Stimulated activated CD8-positive, alpha-beta memory T cell treated with anti-CD3 and anti-CD28 coated beads, Interleukin-7, amount 100 ng/mL, for 1 hour (primary cell): ENCODE results near the gene COL28A1.
"Not testable (repeated sequence)": the region's sequence is repeated elsewhere in the genome, so short reads cannot be mapped to it uniquely, and the experiment has no call there.

Experiments
- DNase-seq, 2 donors: peaks; one replicate each; pipeline ENCODE4 v3.0.0-alpha.2; 2020; ENCODE audit warnings: low read depth in 2 of 2

The COL28A1 gene

DNA sequence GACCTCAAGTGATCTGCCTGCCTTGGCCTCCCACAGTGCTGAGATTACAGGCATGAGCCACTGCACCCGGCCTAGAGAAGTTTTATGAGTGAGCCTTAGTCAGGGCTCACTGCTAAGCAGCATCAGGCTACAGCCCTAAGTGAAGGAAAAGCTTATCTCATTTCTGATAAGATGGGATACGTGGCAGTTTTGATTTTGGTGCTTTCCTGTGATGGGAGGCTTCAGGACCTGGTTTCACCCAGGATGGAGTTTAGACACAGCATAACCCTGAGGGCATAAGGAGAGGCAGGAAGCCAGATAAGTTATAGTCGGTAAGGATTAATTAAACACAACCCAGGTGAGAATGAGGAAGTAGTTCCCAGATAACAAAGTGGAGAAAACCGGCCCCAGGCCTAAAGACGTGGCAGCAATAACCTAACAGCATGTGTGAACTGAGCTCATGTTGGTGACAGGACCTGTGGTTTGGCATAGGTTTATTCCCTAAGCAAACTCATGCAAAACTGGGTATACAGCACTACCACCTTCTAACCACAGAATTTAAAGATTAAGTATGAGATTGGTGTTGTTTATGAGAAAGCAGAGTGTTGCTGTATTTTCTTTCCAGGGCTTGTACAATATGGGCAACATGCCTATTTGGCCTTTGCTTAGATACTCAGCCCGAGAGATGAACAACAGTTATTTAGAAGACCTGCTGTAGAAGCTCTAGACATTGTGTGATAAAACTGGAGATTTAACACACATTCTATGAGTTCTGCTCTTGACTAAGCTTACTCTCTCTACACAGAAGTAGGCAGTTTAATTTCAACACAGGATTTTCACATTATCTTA, 119.4 kb downstream of the COL28A1 start:
- no peak for DNase-seq

DNA sequence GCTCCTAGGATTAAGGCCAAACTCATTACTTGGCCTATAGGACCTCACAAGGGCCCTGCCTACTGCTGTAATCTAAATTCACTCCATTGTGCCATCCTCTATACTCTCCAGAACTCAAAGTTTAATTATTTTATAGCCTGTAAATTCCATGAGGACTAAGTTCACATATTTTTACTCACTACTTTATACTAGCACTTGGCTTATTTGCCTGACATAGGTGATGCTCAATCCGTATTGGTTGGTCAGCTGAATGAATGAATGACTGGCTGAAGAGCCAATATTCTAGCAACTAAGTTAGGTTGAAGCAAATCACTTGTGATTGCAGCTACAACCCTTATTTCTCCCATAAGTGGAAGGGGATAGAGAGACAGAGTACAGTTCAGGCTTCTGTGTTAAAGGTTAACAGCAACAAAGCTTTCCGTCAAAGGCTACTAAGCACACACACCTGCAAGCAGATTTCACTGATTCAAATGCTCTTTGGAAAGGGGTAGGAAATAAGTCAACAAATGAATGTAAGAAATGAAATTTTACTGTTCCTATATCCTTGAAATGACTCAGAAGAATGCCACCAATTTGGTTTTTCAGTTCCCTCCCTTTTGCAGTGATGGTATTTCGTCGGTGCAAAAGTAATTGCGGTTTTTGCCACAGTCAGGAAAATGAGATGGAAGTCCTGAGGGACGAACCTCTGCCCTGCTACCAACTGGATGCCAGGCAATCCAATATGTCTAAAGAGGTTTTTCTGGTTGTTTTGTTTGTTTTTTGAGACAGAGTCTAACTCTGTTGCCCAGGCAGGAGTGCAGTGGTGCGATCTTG, 120.7 kb downstream of the COL28A1 start:
- no peak for DNase-seq

DNA sequence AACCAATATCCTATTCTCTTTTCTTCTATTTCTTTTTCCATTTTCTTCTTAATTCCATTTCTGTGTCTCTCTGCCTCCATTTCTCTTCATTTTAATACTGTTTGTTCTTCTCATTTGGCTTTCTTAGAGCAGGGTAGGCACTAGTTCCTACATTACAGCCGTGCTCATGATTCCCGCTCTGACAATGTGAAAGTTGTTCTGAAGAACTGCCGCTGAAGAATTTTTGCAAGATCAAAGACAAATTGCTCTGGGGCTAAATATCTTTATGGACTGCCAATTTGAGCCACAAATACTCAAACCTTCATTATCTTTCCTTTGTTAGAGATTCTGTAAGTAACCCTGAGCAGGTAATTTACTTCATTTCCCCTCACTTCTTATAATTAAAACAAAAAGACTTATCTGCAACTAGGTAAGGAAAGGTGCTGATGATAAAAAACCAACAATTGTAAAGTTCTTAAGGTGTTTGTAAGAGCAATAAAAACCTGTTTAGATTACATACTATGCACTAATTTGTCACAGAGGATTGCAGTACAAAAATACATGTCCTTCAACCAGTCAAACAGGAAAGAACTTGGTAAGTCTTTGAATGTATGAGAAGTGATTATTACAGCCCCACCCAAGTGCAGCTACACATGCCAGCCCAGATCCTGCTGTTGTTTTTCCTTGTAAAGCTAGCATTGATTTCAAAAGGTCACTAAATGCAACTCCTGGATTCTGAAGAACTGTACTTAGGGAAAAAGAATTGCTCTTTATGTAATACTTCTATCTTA, 127.5 kb downstream of the COL28A1 start:
- DNase-seq = no peak

DNA sequence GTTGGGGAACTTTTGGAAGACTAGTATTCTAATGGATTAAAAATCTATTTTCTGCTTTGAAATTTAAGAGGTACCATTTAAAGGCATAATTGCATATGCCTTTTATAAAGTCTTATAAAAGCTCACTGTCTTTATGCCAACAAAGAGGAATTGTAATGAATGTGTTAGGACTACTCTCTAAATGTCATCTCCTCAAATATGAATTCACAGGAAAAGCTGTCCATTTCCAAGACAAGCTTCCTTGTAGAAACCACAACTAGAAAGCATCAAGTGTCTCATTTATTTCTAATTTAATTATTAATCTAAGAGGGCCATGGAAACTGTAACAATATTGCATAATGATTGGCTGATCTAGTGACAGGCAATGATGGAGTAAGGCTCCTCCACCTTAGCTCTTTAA, 130.2 kb downstream of the COL28A1 start:
- no peak for DNase-seq

- no peak for DNase-seq
Measured at GRCh38 chr7:7399707-7400106, 136.0 kb downstream of the COL28A1 start.

DNA sequence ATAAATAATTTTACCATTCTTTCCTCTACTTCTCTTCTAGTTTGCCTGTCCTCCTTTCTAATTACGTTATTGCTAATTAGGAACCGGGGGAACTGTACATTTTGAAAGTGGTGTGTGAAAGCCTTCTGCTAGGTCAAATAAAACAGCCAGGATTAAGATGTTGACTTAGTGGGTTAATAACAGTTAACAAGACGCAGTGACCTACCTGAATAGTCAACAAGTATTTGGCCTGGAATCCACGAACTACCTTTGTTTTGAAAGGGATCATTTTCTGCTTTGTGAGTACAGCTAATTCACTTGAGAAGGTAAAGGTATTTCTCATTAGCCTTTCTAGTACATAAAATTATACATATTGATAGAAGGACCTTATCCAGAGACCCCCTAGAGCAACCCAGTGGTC, 139.9 kb downstream of the COL28A1 start:
- no peak for DNase-seq

DNA sequence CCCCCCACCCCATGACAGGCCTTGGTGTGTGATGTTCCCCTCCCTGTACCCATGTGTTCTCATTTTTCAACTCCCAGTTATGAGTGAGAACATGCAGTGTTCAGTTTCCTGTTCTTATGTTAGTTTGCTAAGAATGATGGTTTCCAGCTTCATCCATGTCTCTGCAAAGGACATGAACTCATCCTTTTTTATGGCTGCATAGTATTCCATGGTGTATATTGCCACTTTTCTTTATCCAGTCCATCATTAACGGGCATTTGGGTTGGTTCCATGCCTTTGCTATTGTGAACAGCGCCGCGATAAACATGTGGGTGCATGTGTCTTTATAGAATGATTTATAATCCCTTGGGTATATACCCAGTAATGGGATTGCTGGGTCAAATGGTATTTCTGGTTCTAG, 147.5 kb downstream of the COL28A1 start:
- DNase-seq = not testable (repeated sequence)

GRCh38 chr7:7385421-7385820, 150.3 kb downstream of the COL28A1 start:
- no peak for DNase-seq

DNA sequence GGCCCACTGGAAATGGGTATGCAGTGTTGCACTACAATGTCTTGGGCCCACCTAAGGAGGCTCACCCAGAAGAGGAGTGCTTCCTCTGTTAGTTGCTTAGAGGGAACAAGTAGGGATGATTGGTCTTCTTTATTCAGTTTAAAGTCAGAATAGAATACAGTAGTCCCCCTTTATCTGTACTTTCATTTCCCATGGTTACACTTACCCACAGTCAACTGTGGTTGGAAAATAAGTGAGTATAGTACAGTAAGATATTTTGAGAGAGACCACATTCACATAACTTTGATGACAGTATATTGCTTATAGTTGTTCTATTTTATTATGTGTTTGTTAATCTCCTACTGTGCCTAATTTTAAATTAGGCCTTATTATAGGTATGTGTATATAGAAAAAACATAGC, 151.4 kb downstream of the COL28A1 start:
- no peak for DNase-seq

- no peak for DNase-seq
Measured at GRCh38 chr7:7375538-7375937, 160.1 kb downstream of the COL28A1 start.

GRCh38 chr7:7370076-7370475, 165.6 kb downstream of the COL28A1 start:
- no peak for DNase-seq

- DNase-seq = no peak
Measured at GRCh38 chr7:7369134-7369533, 166.5 kb downstream of the COL28A1 start.

DNA sequence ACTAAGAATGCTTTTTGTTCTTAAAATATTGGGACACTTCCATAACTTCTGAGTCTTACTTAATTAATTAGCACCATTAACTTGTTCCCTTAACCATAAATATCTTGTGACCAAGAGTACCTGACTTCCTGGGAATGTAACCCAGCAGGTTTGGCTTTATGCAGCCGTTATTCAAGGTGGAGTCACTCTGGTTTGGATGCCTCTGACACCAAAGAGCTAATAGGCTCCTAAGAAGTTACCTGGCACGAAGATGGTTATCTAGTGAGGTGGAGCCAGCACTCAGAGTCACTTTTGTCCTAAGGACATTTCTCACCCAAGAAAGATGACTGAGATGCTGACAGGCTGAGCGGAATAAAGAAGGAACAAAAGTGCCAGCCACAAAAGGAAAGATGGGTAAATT, 181.0 kb downstream of the COL28A1 start:
- no peak for DNase-seq

- DNase-seq = no peak
Measured at GRCh38 chr7:7352845-7353244, 182.8 kb downstream of the COL28A1 start.

- no peak for DNase-seq
Measured at GRCh38 chr7:7351832-7352231, 183.8 kb downstream of the COL28A1 start.

DNA sequence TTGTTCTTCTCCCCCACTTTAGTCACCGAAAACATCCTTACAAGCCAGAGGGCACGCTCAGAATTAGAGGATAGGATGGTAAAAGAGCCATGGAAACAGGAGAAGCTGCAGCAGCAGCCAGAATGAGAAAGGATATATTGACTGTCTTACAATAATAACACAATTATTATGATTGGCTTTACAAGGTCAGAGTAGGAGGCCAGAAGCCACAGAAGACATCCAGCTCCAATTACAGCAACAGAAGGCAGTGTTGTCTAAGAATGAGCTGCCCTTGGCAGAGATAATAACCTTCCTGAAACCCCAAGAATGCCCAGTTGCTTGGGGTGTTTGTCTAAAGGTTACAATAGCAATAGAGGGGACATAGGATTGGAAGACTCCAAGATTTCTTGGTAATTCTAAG, 184.5 kb downstream of the COL28A1 start:
- DNase-seq = no peak

DNA sequence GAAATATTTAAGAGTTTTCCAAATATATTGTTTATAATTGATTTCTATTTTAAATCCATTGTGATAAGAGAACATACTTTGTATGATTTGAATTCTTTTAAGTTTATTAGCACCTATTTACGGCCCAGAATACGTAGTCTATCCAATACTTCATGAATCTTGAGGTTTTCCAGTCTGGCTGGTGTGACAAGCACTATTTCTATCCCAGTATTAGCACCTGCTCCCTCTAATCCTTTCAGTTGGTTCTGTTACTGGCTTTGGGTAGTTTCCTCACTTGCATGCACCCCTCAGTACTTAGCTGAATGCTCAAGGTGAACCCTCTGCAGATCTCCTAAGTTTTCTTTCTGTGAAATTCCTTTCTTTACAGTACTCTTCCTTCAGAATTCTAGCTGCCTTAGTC, 186.5 kb downstream of the COL28A1 start:
- DNase-seq = no peak

DNA sequence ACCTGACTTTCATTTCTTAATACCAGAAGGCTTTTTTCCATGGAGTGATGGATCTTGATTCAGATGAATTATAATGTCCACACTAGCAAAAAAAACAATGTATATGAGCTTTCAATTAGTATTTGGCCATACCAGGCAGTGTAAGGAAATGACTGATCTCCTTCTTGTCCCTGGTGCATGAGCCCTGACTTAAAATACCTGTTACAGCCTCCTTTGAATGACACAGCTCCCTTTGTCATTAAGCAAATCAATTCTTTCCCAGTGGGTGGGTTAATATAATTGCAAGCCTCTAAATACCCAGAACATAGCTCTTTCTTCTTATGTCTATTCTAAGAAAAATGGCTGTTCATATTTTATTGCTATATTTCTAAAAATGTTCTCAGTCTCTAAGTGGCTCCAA, 188.6 kb downstream of the COL28A1 start:
- no peak for DNase-seq

DNA sequence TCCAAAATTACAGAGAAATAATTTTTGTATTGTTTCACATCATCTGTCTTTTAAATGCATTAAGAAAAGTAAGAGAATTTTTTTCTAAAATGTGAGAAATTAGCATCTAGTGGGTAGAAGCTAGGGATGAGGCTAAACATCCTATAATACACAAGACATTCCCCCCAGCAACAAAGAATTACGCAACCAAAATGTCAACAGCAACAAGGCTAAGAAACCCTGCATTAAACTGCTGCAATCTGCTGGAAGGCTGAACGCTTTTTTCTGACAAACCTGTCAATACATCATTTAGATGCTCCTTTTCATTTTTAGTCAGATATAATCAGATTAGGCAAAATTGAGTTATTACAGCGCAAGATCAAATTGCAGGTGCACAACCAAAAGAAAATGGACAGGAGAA, 191.1 kb downstream of the COL28A1 start:
- DNase-seq = no peak

DNA sequence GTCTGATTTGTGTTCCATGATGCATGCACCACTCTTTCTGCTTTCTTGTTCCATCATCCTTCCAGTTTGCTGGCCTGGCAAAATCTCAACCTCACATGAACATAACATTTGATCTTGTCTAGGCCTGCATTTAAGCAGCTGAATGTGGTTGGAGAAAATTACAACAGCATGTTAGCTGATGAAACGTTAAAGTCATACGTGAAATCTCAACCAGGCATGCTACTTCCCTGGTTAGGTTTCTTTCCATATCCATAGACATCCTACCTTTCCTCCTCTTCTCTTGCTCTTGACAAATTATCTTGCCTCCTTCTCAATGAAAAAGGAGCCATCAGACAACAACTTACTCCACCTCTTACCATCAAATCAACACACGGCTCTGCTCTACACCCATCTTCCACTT, 199.8 kb downstream of the COL28A1 start:
- no peak for DNase-seq

- no peak for DNase-seq
Measured at GRCh38 chr7:7335215-7335614, 200.5 kb downstream of the COL28A1 start.

- DNase-seq = no peak
Measured at GRCh38 chr7:7333610-7334009, 202.1 kb downstream of the COL28A1 start.
